Ishikawa (cell line): ENCODE results near the gene MRPL24.

Source experiments
- CEBPB ChIP-seq: IDR thresholded peaks from 2 replicates; pipeline ENCODE4 v1.6.1; 2012
- CREB1 ChIP-seq: IDR thresholded peaks from 2 replicates; pipeline ENCODE4 v1.6.1; 2012; ENCODE audit warnings: low read depth
- EGR1 ChIP-seq: IDR thresholded peaks from 2 replicates; pipeline ENCODE4 v1.6.1; 2012
- EP300 ChIP-seq: IDR thresholded peaks from 2 replicates; pipeline ENCODE4 v1.6.1; 2012; ENCODE audit warnings: borderline replicate concordance
- FOXM1 ChIP-seq: IDR thresholded peaks from 2 replicates; pipeline ENCODE4 v1.6.1; 2012; ENCODE audit warnings: low read depth, borderline replicate concordance
- MAX ChIP-seq: IDR thresholded peaks from 2 replicates; pipeline ENCODE4 v1.6.1; 2012
- NFIC ChIP-seq: IDR thresholded peaks from 2 replicates; pipeline ENCODE4 v1.6.1; 2012
- RAD21 ChIP-seq: IDR thresholded peaks from 2 replicates; pipeline ENCODE4 v1.6.1; 2012; ENCODE audit warnings: low read depth
- REST ChIP-seq: IDR thresholded peaks from 2 replicates; pipeline ENCODE4 v1.6.1; 2012; ENCODE audit warnings: low read depth, mild to moderate bottlenecking
- TAF1 ChIP-seq: IDR thresholded peaks from 2 replicates; pipeline ENCODE4 v1.6.1; 2012; ENCODE audit warnings: low read depth, mild to moderate bottlenecking
- TCF12 ChIP-seq: IDR thresholded peaks from 2 replicates; pipeline ENCODE4 v1.6.1; 2012; ENCODE audit warnings: low read depth
- TEAD4 ChIP-seq: IDR thresholded peaks from 2 replicates; pipeline ENCODE4 v1.6.1; 2012
- USF1 ChIP-seq: IDR thresholded peaks from 2 replicates; pipeline ENCODE4 v1.6.1; 2012
- YY1 ChIP-seq: IDR thresholded peaks from 2 replicates; pipeline ENCODE4 v1.6.1; 2012; ENCODE audit warnings: low read depth
- ZBTB7A ChIP-seq: IDR thresholded peaks from 2 replicates; pipeline ENCODE4 v1.6.1; 2012; ENCODE audit warnings: low read depth

MRPL24 gene

GRCh38 chr1:156698995-156699394 lies 41.9 kb downstream of the MRPL24 start:
- TF ChIP-seq USF1, result no peak
- TF ChIP-seq YY1, result no peak
- TF ChIP-seq EP300, result no peak
- no peak for TF ChIP-seq TEAD4
- no peak for TF ChIP-seq ZBTB7A
- no peak for TF ChIP-seq TAF1
- no peak for TF ChIP-seq FOXM1
- TF ChIP-seq EGR1, result no peak
- no peak for TF ChIP-seq MAX
- no peak for TF ChIP-seq REST
- TF ChIP-seq RAD21, result no peak
- TF ChIP-seq CREB1, result no peak
- no peak for TF ChIP-seq CEBPB
- TF ChIP-seq TCF12, result no peak
- no peak for TF ChIP-seq NFIC

GRCh38 chr1:156697481-156697880 lies 43.4 kb downstream of the MRPL24 start:
- TF ChIP-seq CREB1 (no peak), MAX (no peak)

- TF ChIP-seq REST (no peak), EP300 (no peak), YY1 (no peak), CREB1 (no peak), NFIC (no peak), TEAD4 (no peak), RAD21 (no peak), ZBTB7A (no peak), TCF12 (no peak), TAF1 (no peak), CEBPB (no peak), FOXM1 (no peak), USF1 (no peak), MAX (no peak), EGR1 (no peak)
Measured at GRCh38 chr1:156696755-156697154, 44.1 kb downstream of the MRPL24 start.

GRCh38 chr1:156694690-156694962 lies 46.3 kb downstream of the MRPL24 start:
- TF ChIP-seq CEBPB, result no peak
- no peak for TF ChIP-seq ZBTB7A
- no peak for TF ChIP-seq CREB1
- no peak for TF ChIP-seq USF1
- no peak for TF ChIP-seq RAD21
- no peak for TF ChIP-seq FOXM1
- TF ChIP-seq YY1, result no peak
- TF ChIP-seq TEAD4, result no peak
- TF ChIP-seq MAX, result no peak
- no peak for TF ChIP-seq TCF12
- TF ChIP-seq NFIC, result no peak
- no peak for TF ChIP-seq EP300
- no peak for TF ChIP-seq TAF1
- TF ChIP-seq REST, result no peak
